HUES64 (cell line): ENCODE results near the gene ERLEC1. TPM values are rescaled to one million over a fixed set of nuclear protein-coding genes. Genes with fewer than 3 reads are reported as not detected.

Source experiments
- H3K27ac ChIP-seq: 2 replicates; pipeline ENCODE4 v1.7.0; 2013; ENCODE audit warnings: low read depth, low read length, inconsistent platforms
- H3K27me3 ChIP-seq: 2 replicates; pipeline ENCODE4 v1.6.1; 2013; ENCODE audit warnings: mild to moderate bottlenecking, low read length; ENCODE audit not compliant: insufficient read depth
- H3K36me3 ChIP-seq: 2 replicates; pipeline ENCODE4 v1.6.1; 2013; ENCODE audit warnings: mild to moderate bottlenecking, low read length; ENCODE audit not compliant: insufficient read depth
- H3K4me1 ChIP-seq: 2 replicates; pipeline ENCODE4 v1.6.1; 2013; ENCODE audit warnings: mild to moderate bottlenecking, low read length, moderate library complexity; ENCODE audit not compliant: insufficient read depth
- H3K4me3 ChIP-seq: 2 replicates; pipeline ENCODE4 v1.5.1; 2013; ENCODE audit warnings: mild to moderate bottlenecking, low read length, moderate library complexity
- H3K9ac ChIP-seq: 2 replicates; pipeline ENCODE4 v1.6.1; 2013; ENCODE audit warnings: mild to moderate bottlenecking, low read depth, low read length
- H3K9me3 ChIP-seq: 2 replicates; pipeline ENCODE4 v1.6.1; 2013; ENCODE audit warnings: low read depth, low read length; ENCODE audit not compliant: insufficient read depth
- WGBS: fragments of 150-250, 120-280 bp; methylation state at CpG from one replicate; pipeline ENCODE4 v1.1.7; 2013; ENCODE audit warnings: missing lambda C conversion rate; 5-methylcytosine and 5-hydroxymethylcytosine counted together
- polyA plus RNA-seq, 2 experiments: library from polyadenylated mRNA; stranded (reverse); fragments of 50-300 nt; gene quantifications; one replicate each; pipeline ENCODE4 v1.2.3, GENCODE V29; 2013

The ERLEC1 gene
- polyA plus RNA-seq (2013, experiment 1 of 2): 22.0 TPM
- 26.8 TPM for polyA plus RNA-seq (2013, experiment 2 of 2)

GRCh38 chr2:53786705-53787613, at the start of gene ERLEC1, which contains the start of gene ASB3:
TSS of gene ERLEC1 (plus strand) at chr2:53787044. CDS start at chr2:53787211, 167 bp downstream.
TSS of gene ASB3 (minus strand) at chr2:53786953. CDS start at chr2:53765572, 21,381 bp downstream.
- no peaks in the 10 kb centered on the region for H3K27me3 ChIP-seq
- peak within 1 kb of the TSS; percentile 75 for H3K4me3 ChIP-seq
- under 1% methylated on average over 73 of the region's 77 CpGs for WGBS
- H3K36me3 ChIP-seq: peaks cover 5% of the 10 kb centered on the region; the same call in 1 of the 2 replicates
- H3K9me3 ChIP-seq: no peaks in the 10 kb centered on the region
- peak within 1 kb of the TSS; percentile 94 for H3K9ac ChIP-seq
- H3K27ac ChIP-seq: peak within 1 kb of the TSS; percentile 91
- peaks cover 31% of the 10 kb centered on the region for H3K4me1 ChIP-seq

- no peaks in the 10 kb centered on the region for H3K27me3 ChIP-seq
- no peak overlapping the region for H3K27ac ChIP-seq
- no peaks in the 10 kb centered on the region for H3K9me3 ChIP-seq
- whole genome bisulfite sequencing: 95% methylated on average over 5 of the region's 5 CpGs
- H3K9ac ChIP-seq: no peak overlapping the region
- H3K4me3 ChIP-seq: no peak overlapping the region
- 0 out of 2 replicates have a peak, but pooled peaks cover 8% of the 10 kb centered on the region for H3K36me3 ChIP-seq
- H3K4me1 ChIP-seq: no peaks in the 10 kb centered on the region
Measured at GRCh38 chr2:53737091-53737490, 49.8 kb upstream of the ERLEC1 start.

GRCh38 chr2:53739032-53739431, 47.8 kb upstream of the ERLEC1 start:
- Histone ChIP-seq H3K9me3 (no peaks in the 10 kb centered on the region), H3K9ac (no peak overlapping the region), H3K4me1 (no peaks in the 10 kb centered on the region), H3K36me3 (0 out of 2 replicates have a peak, but pooled peaks cover 6% of the 10 kb centered on the region), H3K27ac (no peak overlapping the region), H3K4me3 (no peak overlapping the region), H3K27me3 (no peaks in the 10 kb centered on the region)
- WGBS: 83% methylated on average over 1 of the region's 1 CpG

GRCh38 chr2:53740170-53740569, 46.7 kb upstream of the ERLEC1 start:
- no peaks in the 10 kb centered on the region for H3K9me3 ChIP-seq
- no peak overlapping the region for H3K4me3 ChIP-seq
- no peaks in the 10 kb centered on the region for H3K27me3 ChIP-seq
- H3K36me3 ChIP-seq: 0 out of 2 replicates have a peak, but pooled peaks cover 3% of the 10 kb centered on the region
- H3K9ac ChIP-seq: no peak overlapping the region
- H3K4me1 ChIP-seq: no peaks in the 10 kb centered on the region
- H3K27ac ChIP-seq: no peak overlapping the region

GRCh38 chr2:53744395-53745065, 42.3 kb upstream of the ERLEC1 start:
- H3K4me3 ChIP-seq: no peak overlapping the region

GRCh38 chr2:53750041-53750768, 36.6 kb upstream of the ERLEC1 start:
- H3K4me1 ChIP-seq: no peaks in the 10 kb centered on the region; the same call in 1 of the 2 replicates
- H3K9ac ChIP-seq: no peak overlapping the region
- H3K27me3 ChIP-seq: no peaks in the 10 kb centered on the region
- WGBS: 95% methylated on average over 4 of the region's 4 CpGs
- H3K9me3 ChIP-seq: no peaks in the 10 kb centered on the region
- H3K27ac ChIP-seq: no peak overlapping the region
- H3K4me3 ChIP-seq: no peak overlapping the region
- peaks cover 49% of the 10 kb centered on the region for H3K36me3 ChIP-seq

More at GRCh38 chr2:53744395-53745065, 42.3 kb upstream of the ERLEC1 start:
- Histone ChIP-seq H3K4me1 (no peaks in the 10 kb centered on the region), H3K27me3 (no peaks in the 10 kb centered on the region), H3K9ac (no peak overlapping the region), H3K9me3 (no peaks in the 10 kb centered on the region), H3K27ac (no peak overlapping the region), H3K36me3 (peaks cover 32% of the 10 kb centered on the region)
- 97% methylated on average over 2 of the region's 2 CpGs for WGBS

GRCh38 chr2:53751728-53752127, 35.1 kb upstream of the ERLEC1 start:
- Histone ChIP-seq H3K36me3 (peaks cover 52% of the 10 kb centered on the region), H3K9me3 (no peaks in the 10 kb centered on the region)
- WGBS: 100% methylated on average over 1 of the region's 1 CpG

GRCh38 chr2:53752385-53752784, 34.5 kb upstream of the ERLEC1 start:
- WGBS: 88% methylated on average over 3 of the region's 4 CpGs
- no peak overlapping the region for H3K4me3 ChIP-seq

More at GRCh38 chr2:53751728-53752127, 35.1 kb upstream of the ERLEC1 start:
- Histone ChIP-seq H3K27me3 (no peaks in the 10 kb centered on the region), H3K4me3 (no peak overlapping the region), H3K4me1 (no peaks in the 10 kb centered on the region; the same call in 1 of the 2 replicates), H3K27ac (no peak overlapping the region), H3K9ac (no peak overlapping the region)

GRCh38 chr2:53753041-53753440, 33.8 kb upstream of the ERLEC1 start:
- Histone ChIP-seq H3K36me3 (peaks cover 45% of the 10 kb centered on the region), H3K4me3 (no peak overlapping the region), H3K27ac (no peak overlapping the region; the same call in 1 of the 2 replicates), H3K9ac (no peak overlapping the region), H3K4me1 (no peaks in the 10 kb centered on the region; the same call in 1 of the 2 replicates), H3K27me3 (no peaks in the 10 kb centered on the region), H3K9me3 (no peaks in the 10 kb centered on the region)

More at GRCh38 chr2:53752385-53752784, 34.5 kb upstream of the ERLEC1 start:
- no peak overlapping the region for H3K27ac ChIP-seq
- no peaks in the 10 kb centered on the region; the same call in 1 of the 2 replicates for H3K4me1 ChIP-seq
- H3K36me3 ChIP-seq: peaks cover 52% of the 10 kb centered on the region
- no peaks in the 10 kb centered on the region for H3K27me3 ChIP-seq
- H3K9me3 ChIP-seq: no peaks in the 10 kb centered on the region
- H3K9ac ChIP-seq: no peak overlapping the region

- 70% methylated on average over 1 of the region's 2 CpGs for WGBS
- H3K9ac ChIP-seq: no peak overlapping the region
- no peaks in the 10 kb centered on the region for H3K9me3 ChIP-seq
- H3K27me3 ChIP-seq: no peaks in the 10 kb centered on the region
- H3K4me3 ChIP-seq: no peak overlapping the region
- H3K36me3 ChIP-seq: peaks cover 25% of the 10 kb centered on the region
- H3K27ac ChIP-seq: no peak overlapping the region
- H3K4me1 ChIP-seq: no peaks in the 10 kb centered on the region; the same call in 1 of the 2 replicates
Measured at GRCh38 chr2:53755121-53755520, 31.7 kb upstream of the ERLEC1 start.
